HCT116 (cell line): ENCODE results near the gene CACNB2.

Experiments
- CBX3 ChIP-seq: IDR thresholded peaks from 2 replicates; pipeline ENCODE4 v1.6.1; 2012; ENCODE audit warnings: low read depth
- EZH2phosphoT487 ChIP-seq: fragments of 200-600 bp; IDR thresholded peaks from 2 replicates; pipeline ENCODE4 v1.6.1; 2018; ENCODE audit warnings: antibody characterized with exemption, borderline replicate concordance
- FOSL1 ChIP-seq: IDR thresholded peaks from 2 replicates; pipeline ENCODE4 v1.6.1; 2012; ENCODE audit warnings: low read depth
- JUND ChIP-seq: IDR thresholded peaks from 2 replicates; pipeline ENCODE4 v1.6.1; 2012
- POLR2A ChIP-seq: IDR thresholded peaks from 2 replicates; pipeline ENCODE4 v1.7.0; 2011; ENCODE audit warnings: borderline replicate concordance; ENCODE audit not compliant: insufficient read depth, insufficient read length; ENCODE audit errors: extremely low read depth
- POLR2AphosphoS5 ChIP-seq: IDR thresholded peaks from 2 replicates; pipeline ENCODE4 v1.6.1; 2011; ENCODE audit warnings: mild to moderate bottlenecking, low read depth, low read length, moderate library complexity
- RAD21 ChIP-seq: IDR thresholded peaks from 2 replicates; pipeline ENCODE4 v1.6.1; 2012; ENCODE audit warnings: low read depth, mild to moderate bottlenecking
- SRF ChIP-seq: IDR thresholded peaks from 2 replicates; pipeline ENCODE4 v1.6.1; 2012; ENCODE audit warnings: low read depth
- TF ChIP-seq, protein P1 (sequence below), 3 experiments: fragments of 200-600 bp in 1 of 3; sonication (generic) in 1 of 3; IDR thresholded peaks in 2 of 3; conservative IDR thresholded peaks in 1 of 3; 2 replicates each; pipeline ENCODE4 v1.5.1; 2012 to 2017; ENCODE audit warnings: low read depth in 2 of 3, low read length in 2 of 3, antibody characterized with exemption in 1 of 3, borderline replicate concordance in 1 of 3, control low read depth in 1 of 3, mild to moderate bottlenecking in 1 of 3, mixed read lengths in 1 of 3, mixed run types in 1 of 3, moderate library complexity in 1 of 3; ENCODE audit not compliant: insufficient read depth in 1 of 3

DNA sequence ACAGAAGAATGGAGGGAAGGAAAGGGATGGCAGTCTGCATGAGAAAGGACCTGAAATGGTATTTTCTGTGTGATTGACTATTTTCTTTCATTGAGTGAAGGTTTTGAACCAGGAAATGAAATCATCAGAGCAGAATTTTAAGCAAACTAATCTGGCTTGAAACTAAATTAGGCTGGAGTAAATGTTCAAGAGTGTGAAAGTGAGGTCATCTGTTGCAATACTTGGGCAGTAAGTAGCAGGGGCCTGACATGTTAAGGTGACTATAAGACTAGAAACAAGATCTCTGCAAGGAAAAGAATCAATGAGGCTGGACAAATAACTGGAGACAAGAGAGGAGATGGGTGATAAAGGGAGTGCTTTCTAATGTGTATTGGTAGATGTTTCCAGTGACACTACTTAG lies 306.0 kb downstream of the CACNB2 start:
- no peak for TF ChIP-seq EZH2phosphoT487
- no peak for TF ChIP-seq SRF
- TF ChIP-seq, protein P1, sequence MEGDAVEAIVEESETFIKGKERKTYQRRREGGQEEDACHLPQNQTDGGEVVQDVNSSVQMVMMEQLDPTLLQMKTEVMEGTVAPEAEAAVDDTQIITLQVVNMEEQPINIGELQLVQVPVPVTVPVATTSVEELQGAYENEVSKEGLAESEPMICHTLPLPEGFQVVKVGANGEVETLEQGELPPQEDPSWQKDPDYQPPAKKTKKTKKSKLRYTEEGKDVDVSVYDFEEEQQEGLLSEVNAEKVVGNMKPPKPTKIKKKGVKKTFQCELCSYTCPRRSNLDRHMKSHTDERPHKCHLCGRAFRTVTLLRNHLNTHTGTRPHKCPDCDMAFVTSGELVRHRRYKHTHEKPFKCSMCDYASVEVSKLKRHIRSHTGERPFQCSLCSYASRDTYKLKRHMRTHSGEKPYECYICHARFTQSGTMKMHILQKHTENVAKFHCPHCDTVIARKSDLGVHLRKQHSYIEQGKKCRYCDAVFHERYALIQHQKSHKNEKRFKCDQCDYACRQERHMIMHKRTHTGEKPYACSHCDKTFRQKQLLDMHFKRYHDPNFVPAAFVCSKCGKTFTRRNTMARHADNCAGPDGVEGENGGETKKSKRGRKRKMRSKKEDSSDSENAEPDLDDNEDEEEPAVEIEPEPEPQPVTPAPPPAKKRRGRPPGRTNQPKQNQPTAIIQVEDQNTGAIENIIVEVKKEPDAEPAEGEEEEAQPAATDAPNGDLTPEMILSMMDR (IDR thresholded peaks at IDR 0.05 in 2 of 3, conservative IDR thresholded peaks at IDR 0.05 in 1 of 3; ENCODE audit: borderline replicate concordance in 1 of 3, insufficient read depth in 1 of 3, low read depth in 2 of 3, low read length in 2 of 3): no peak
- TF ChIP-seq POLR2AphosphoS5: no peak
- no peak for TF ChIP-seq FOSL1
- TF ChIP-seq CBX3: no peak
- no peak for TF ChIP-seq POLR2A
- no peak for TF ChIP-seq RAD21
- no peak for TF ChIP-seq JUND
